ENCODE results near the gene PECR.

DNA sequence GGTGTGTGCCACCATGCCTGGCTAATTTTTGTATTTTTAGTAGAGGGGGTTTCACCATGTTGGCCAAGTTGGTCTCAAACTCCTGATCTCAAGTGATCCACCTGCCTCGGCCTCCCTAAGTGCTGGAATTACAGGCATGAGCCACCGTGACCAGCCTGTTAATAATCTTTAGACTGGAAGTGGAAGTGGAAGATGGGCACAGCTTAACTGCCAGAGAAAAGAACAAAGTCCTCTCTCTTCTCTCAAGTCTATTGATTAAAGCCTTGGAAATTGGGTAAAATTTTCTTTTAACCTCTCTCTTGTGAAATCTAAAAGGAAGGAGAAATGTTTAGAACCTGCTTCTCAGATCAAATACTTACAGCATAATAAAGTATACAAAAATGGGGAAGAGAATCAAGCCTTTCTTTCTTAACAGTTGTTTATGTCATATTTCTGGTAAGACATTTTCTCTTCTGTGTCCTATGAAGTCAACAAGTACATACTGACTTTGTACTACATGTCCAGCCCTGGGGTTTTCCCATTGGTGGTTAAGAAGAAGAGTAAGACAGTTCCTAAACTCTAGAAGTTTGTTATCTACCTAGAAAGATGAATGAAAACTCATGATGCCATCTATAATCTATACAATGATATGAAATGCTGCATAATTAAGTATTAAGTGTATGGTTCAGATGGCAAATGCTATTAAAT lies 4.7 kb upstream of the PECR start:
- no peak for TF ChIP-seq EZH2 (IDR thresholded peaks at IDR 0.05; ENCODE audit: insufficient read depth, poor library complexity, severe bottlenecking)
- TF ChIP-seq EZH2phosphoT487 (IDR thresholded peaks at IDR 0.05; ENCODE audit: insufficient read depth, low read depth): no peak
